OCI-LY7 (cell line): ENCODE measurements around the gene SUPT3H. TPM values are rescaled to one million over a fixed set of nuclear protein-coding genes. Genes with fewer than 3 reads are reported as not detected.

ENCODE experiments used
- BruUV-seq: library from RNA; stranded (reverse); fragments of 400-500 nt; replicated peaks from 2 replicates; lab custom pipeline; 2021; lab: Mats Ljungman, UMichigan
- CTCF ChIA-PET: fragments of 300-600 bp; sonication (Branson Sonifier 250); formaldehyde crosslinking; loops from one replicate; lab custom pipeline; 2022; ENCODE audit warnings: antibody characterized with exemption; ENCODE audit not compliant: unreplicated experiment; lab: Charles Lee
- POLR2A ChIA-PET: fragments of 300-600 bp; sonication (Branson Sonifier 250); formaldehyde crosslinking; loops from one replicate; lab custom pipeline; 2022; ENCODE audit warnings: antibody characterized with exemption; lab: Charles Lee
- DNase-seq: peaks from one replicate; pipeline ENCODE4 v3.0.0-alpha.2; 2015; ENCODE audit warnings: low spot score
- H2AFZ ChIP-seq: fragments of 200-600 bp; sonication (generic), shearing (Covaris generic); 2 replicates; pipeline ENCODE4 v1.6.1; 2014; ENCODE audit warnings: mild to moderate bottlenecking, antibody characterized with exemption, low read length, moderate library complexity
- H3K27ac ChIP-seq: fragments of 200-600 bp; sonication (generic); 2 replicates; pipeline ENCODE4 v1.5.1; 2014; ENCODE audit warnings: mixed run types, low read depth, mild to moderate bottlenecking, moderate library complexity, low read length, inconsistent platforms; ENCODE audit not compliant: poor library complexity, severe bottlenecking
- H3K36me3 ChIP-seq: fragments of 200-600 bp; sonication (generic); 2 replicates; pipeline ENCODE4 v1.6.1; 2014; ENCODE audit warnings: mild to moderate bottlenecking, antibody characterized with exemption, low read length, moderate library complexity, mixed read lengths; ENCODE audit not compliant: insufficient read depth
- H3K4me1 ChIP-seq: fragments of 200-600 bp; sonication (generic); 2 replicates; pipeline ENCODE4 v1.5.1; 2014; ENCODE audit warnings: mild to moderate bottlenecking, low read length; ENCODE audit not compliant: insufficient read depth, poor library complexity, severe bottlenecking
- H3K4me2 ChIP-seq: fragments of 200-600 bp; sonication (generic); 2 replicates; pipeline ENCODE4 v1.6.1; 2014; ENCODE audit warnings: mild to moderate bottlenecking, low read length
- H3K4me3 ChIP-seq: fragments of 200-600 bp; sonication (generic); 2 replicates; pipeline ENCODE4 v1.5.1; 2014; ENCODE audit warnings: mild to moderate bottlenecking, low read depth, low read length; ENCODE audit not compliant: poor library complexity, severe bottlenecking
- H3K79me2 ChIP-seq: fragments of 200-600 bp; sonication (generic); 2 replicates; pipeline ENCODE4 v1.6.1; 2016; ENCODE audit warnings: low read depth, mild to moderate bottlenecking, low read length, moderate library complexity, mixed read lengths; ENCODE audit not compliant: insufficient read depth
- H3K9me2 ChIP-seq: fragments of 200-600 bp; sonication (generic); 2 replicates; pipeline ENCODE4 v1.6.1; 2016; ENCODE audit warnings: mild to moderate bottlenecking, low read length, mixed read lengths; ENCODE audit not compliant: insufficient read depth
- H3K9me3 ChIP-seq: fragments of 200-600 bp; sonication (generic); 2 replicates; pipeline ENCODE4 v1.6.1; 2014; ENCODE audit warnings: mild to moderate bottlenecking, mixed run types, low read length, mixed read lengths
- H4K20me1 ChIP-seq: fragments of 200-600 bp; sonication (generic); 2 replicates; pipeline ENCODE4 v1.6.1; 2014; ENCODE audit warnings: mild to moderate bottlenecking, antibody characterized with exemption, low read length, moderate library complexity, mixed read lengths; ENCODE audit not compliant: insufficient read depth
- EZH2phosphoT487 ChIP-seq: fragments of 200-600 bp; sonication (generic); IDR thresholded peaks from 2 replicates; pipeline ENCODE4 v1.6.1; 2018; ENCODE audit warnings: low read depth, borderline replicate concordance, mild to moderate bottlenecking, mixed run types, antibody characterized with exemption, low read length, moderate library complexity, mixed read lengths
- intact Hi-C: fragments of 100-400 bp; cut with micrococcal nuclease; formaldehyde crosslinking; loops from one replicate; pipeline ENCODE4 v1.10.0; 2022; ENCODE audit not compliant: unreplicated experiment
- total RNA-seq, 2 experiments: library from RNA; depleted of rRNA in 1 of 2; stranded (reverse); fragments of >200 nt in 1 of 2; shearing (Covaris generic) in 1 of 2; gene quantifications; 2 replicates each; pipeline ENCODE4 v1.2.3, GENCODE V29; 2014 to 2022
- TF ChIP-seq, protein P1 (sequence below): fragments of 200-600 bp; sonication (generic); conservative IDR thresholded peaks from 2 replicates; pipeline ENCODE4 v1.5.1; 2014; ENCODE audit warnings: mild to moderate bottlenecking, antibody characterized with exemption, low read length, moderate library complexity, mixed read lengths

Gene SUPT3H
- total RNA-seq, 2 experiments from 2014 or later, result 1.1 to 7.1 TPM

DNA sequence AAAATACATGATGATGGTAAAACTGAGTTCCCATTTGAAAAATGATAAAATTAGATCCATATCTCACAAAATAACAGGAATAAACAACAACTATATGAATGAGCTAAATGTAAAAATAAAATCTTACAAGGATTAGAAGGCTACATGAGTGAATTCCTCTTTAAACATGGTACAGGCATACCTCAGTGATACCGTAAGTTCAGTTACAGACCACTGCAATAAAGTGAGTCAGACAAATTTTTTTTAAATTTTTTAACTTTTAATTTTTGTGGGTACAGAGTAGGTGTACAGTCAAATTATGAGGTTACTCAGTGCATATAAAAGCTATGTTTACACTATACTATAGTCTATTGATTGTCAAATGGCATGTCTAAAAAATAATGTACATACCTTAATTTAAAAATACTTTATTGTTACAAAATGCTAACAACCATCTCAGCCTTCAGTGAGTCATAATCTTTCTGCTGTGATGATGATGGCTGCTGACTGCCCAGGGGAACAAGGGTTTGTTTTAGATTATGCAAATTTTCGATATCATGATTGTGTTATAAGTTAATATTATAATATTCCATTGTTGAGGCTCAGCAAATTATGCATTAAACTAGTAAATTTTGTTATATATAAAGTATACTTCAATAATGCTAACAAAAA is 272.4 kb downstream of the SUPT3H start:
- Histone ChIP-seq H3K4me2 (no peak overlapping the region), H3K4me1 (no peaks in the 10 kb centered on the region), H3K36me3 (no peaks in the 10 kb centered on the region), H4K20me1 (no peaks in the 10 kb centered on the region), H3K79me2 (no peaks in the 10 kb centered on the region), H3K9me2 (no peaks in the 10 kb centered on the region), H3K4me3 (no peak overlapping the region), H3K9me3 (no peaks in the 10 kb centered on the region), H2AFZ (no peak overlapping the region), H3K27ac (no peak overlapping the region)
- POLR2A ChIA-PET, result no interaction called here
- no TSS peak for BruUV-seq
- no peak for DNase-seq
- intact Hi-C loops, result no loop called here
- CTCF ChIA-PET, result no interaction called here
- TF ChIP-seq, protein P1, sequence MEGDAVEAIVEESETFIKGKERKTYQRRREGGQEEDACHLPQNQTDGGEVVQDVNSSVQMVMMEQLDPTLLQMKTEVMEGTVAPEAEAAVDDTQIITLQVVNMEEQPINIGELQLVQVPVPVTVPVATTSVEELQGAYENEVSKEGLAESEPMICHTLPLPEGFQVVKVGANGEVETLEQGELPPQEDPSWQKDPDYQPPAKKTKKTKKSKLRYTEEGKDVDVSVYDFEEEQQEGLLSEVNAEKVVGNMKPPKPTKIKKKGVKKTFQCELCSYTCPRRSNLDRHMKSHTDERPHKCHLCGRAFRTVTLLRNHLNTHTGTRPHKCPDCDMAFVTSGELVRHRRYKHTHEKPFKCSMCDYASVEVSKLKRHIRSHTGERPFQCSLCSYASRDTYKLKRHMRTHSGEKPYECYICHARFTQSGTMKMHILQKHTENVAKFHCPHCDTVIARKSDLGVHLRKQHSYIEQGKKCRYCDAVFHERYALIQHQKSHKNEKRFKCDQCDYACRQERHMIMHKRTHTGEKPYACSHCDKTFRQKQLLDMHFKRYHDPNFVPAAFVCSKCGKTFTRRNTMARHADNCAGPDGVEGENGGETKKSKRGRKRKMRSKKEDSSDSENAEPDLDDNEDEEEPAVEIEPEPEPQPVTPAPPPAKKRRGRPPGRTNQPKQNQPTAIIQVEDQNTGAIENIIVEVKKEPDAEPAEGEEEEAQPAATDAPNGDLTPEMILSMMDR, result no peak
- no peak for TF ChIP-seq EZH2phosphoT487

DNA sequence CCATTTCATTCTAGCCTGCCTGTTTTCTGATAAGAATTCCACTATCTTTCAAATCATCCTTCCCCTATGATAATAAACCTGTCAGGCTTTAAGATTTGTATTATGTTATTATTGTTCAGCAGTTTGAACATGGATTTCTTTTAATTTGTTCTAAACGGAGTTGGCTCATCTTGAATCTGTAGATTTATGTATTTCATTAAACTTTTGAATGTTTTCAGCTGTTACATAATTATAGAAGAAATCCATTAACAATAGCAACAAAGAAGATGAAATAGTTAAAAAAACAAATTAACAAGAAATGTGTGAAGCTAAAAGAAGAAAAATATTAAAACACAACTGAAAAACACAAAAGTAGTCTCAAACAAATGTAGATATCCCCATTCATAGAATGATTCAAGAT is 273.3 kb downstream of the SUPT3H start:
- intact Hi-C loops, result no loop called here
- no peaks in the 10 kb centered on the region for H3K79me2 ChIP-seq
- no peaks in the 10 kb centered on the region for H4K20me1 ChIP-seq
- DNase-seq, result no peak
- BruUV-seq, result no TSS peak
- TF ChIP-seq, protein P1, result no peak
- TF ChIP-seq EZH2phosphoT487, result no peak
- H3K27ac ChIP-seq, result no peak overlapping the region
- no peaks in the 10 kb centered on the region for H3K9me2 ChIP-seq
- no peaks in the 10 kb centered on the region for H3K36me3 ChIP-seq
- no peak overlapping the region for H3K4me3 ChIP-seq
- no peak overlapping the region for H3K4me2 ChIP-seq
- H3K4me1 ChIP-seq, result no peaks in the 10 kb centered on the region
- CTCF ChIA-PET, result no interaction called here
- POLR2A ChIA-PET, result no interaction called here
- H3K9me3 ChIP-seq, result no peaks in the 10 kb centered on the region
- H2AFZ ChIP-seq, result no peak overlapping the region

DNA sequence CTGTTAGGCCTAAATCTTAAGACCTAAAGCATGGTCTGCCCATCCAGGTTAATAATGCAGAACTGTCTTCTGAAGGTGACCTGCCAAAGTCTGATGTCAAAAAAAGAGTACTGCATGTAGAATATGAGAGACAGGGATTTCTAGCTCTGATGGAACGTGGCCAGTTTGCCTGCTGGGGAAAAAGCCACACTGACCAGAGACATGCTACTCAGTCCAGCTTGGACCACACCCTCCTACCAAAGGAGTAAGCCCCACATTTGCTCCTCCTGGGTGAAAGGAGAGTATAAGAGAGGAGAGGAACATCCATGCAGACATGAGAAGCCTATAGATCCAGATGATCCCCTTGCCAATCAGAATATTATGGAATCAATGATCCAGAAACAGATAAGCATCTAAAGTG is 279.5 kb downstream of the SUPT3H start:
- Histone ChIP-seq H3K4me3 (no peak overlapping the region), H2AFZ (no peak overlapping the region), H3K9me3 (no peaks in the 10 kb centered on the region), H3K4me1 (no peaks in the 10 kb centered on the region), H4K20me1 (no peaks in the 10 kb centered on the region), H3K36me3 (no peaks in the 10 kb centered on the region), H3K4me2 (no peak overlapping the region), H3K27ac (no peak overlapping the region), H3K9me2 (no peaks in the 10 kb centered on the region), H3K79me2 (no peaks in the 10 kb centered on the region)
- no peak for TF ChIP-seq EZH2phosphoT487
- TF ChIP-seq, protein P1, result no peak
- ChIA-PET POLR2A (no interaction called here), CTCF (no interaction called here)
- BruUV-seq, result no TSS peak
- intact Hi-C loops, result no loop called here
- no peak for DNase-seq
